HepG2 (cell line): ENCODE measurements around the gene HSPA1A. TPM values are rescaled to one million over a fixed set of nuclear protein-coding genes. Genes with fewer than 3 reads are reported as not detected.

Experiments used
- ARID4A ChIP-seq: sonication (generic); formaldehyde crosslinking; IDR thresholded peaks from 2 replicates; pipeline ENCODE4 v1.5.0; 2020; ENCODE audit warnings: mild to moderate bottlenecking, missing genetic modification reagents, borderline replicate concordance
- CSRNP2 ChIP-seq: sonication (generic); formaldehyde crosslinking; conservative IDR thresholded peaks from 2 replicates; pipeline ENCODE4 v1.8.0; 2022; ENCODE audit warnings: low read depth, missing genetic modification reagents
- KLF13 ChIP-seq: sonication (generic); formaldehyde crosslinking; IDR thresholded peaks from 2 replicates; pipeline ENCODE4 v1.4.0; 2020; ENCODE audit warnings: mild to moderate bottlenecking, missing genetic modification reagents
- SNAI1 ChIP-seq: sonication (generic); formaldehyde crosslinking; IDR thresholded peaks from 2 replicates; pipeline ENCODE4 v1.5.0; 2020; ENCODE audit warnings: mild to moderate bottlenecking, missing genetic modification reagents, borderline replicate concordance
- ZKSCAN8 ChIP-seq: IDR thresholded peaks from 2 replicates; pipeline ENCODE4 v1.6.1; 2016; ENCODE audit warnings: borderline replicate concordance, missing genetic modification reagents, missing compliant biosample characterization
- ZNF136 ChIP-seq: sonication (generic); formaldehyde crosslinking; IDR thresholded peaks from 2 replicates; pipeline ENCODE4 v1.8.1; 2022; ENCODE audit warnings: low read depth, mild to moderate bottlenecking, moderate library complexity, missing genetic modification reagents
- ZNF383 ChIP-seq: sonication (generic); formaldehyde crosslinking; IDR thresholded peaks from 2 replicates; pipeline ENCODE4 v1.4.0; 2020; ENCODE audit warnings: missing genetic modification reagents, mild to moderate bottlenecking, borderline replicate concordance
- ZNF569 ChIP-seq: sonication (generic); formaldehyde crosslinking; IDR thresholded peaks from 2 replicates; pipeline ENCODE4 v1.5.0; 2020; ENCODE audit warnings: mild to moderate bottlenecking, missing genetic modification reagents, moderate library complexity, borderline replicate concordance
- ZNF704 ChIP-seq: sonication (generic); formaldehyde crosslinking; IDR thresholded peaks from 2 replicates; pipeline ENCODE4 v1.8.1; 2023; ENCODE audit warnings: mild to moderate bottlenecking, inconsistent platforms, moderate library complexity, missing genetic modification reagents, borderline replicate concordance
- polyA plus RNA-seq, 8 experiments: library from polyadenylated mRNA; depleted of rRNA in 3 of 8; stranded (reverse) in 7 of 8; unstranded in 1 of 8; fragments of >200 nt; fragmentation: Illumina TruSeq in 4 of 8; extraction: Trizol in 4 of 8; gene quantifications; 2 replicates each; pipeline versions ENCODE4 v1.2.1 to v1.2.3, GENCODE V29; 2011 to 2016; ENCODE audit warnings: low read depth in 4 of 8, missing spikeins in 1 of 8, mixed read lengths in 1 of 8; ENCODE audit not compliant: insufficient read depth in 1 of 8
- total RNA-seq, 5 experiments: library from RNA; depleted of rRNA; stranded (reverse); fragments of >200 nt; fragmentation: Illumina TruSeq; extraction: Trizol; gene quantifications; 2 replicates each; pipeline ENCODE4 v1.2.3, GENCODE V29; 2016; ENCODE audit warnings: low read depth in 1 of 5
- TF ChIP-seq, protein P1 (sequence below): sonication (generic); formaldehyde crosslinking; IDR thresholded peaks from 2 replicates; pipeline ENCODE4 v1.4.0; 2020; ENCODE audit warnings: mild to moderate bottlenecking, low read depth, missing genetic modification reagents
- TF ChIP-seq, protein P2 (sequence below): sonication (generic); formaldehyde crosslinking; IDR thresholded peaks from 2 replicates; pipeline ENCODE4 v1.5.1; 2020; ENCODE audit warnings: mild to moderate bottlenecking, missing genetic modification reagents, borderline replicate concordance
- TF ChIP-seq, protein P3 (sequence below): sonication (generic); formaldehyde crosslinking; IDR thresholded peaks from 2 replicates; pipeline ENCODE4 v1.9.0; 2021; ENCODE audit warnings: missing genetic modification reagents, mild to moderate bottlenecking, borderline replicate concordance
- TF ChIP-seq, protein P4 (sequence below): sonication (generic); formaldehyde crosslinking; IDR thresholded peaks from 2 replicates; pipeline ENCODE4 v1.5.1; 2020; ENCODE audit warnings: mild to moderate bottlenecking, moderate library complexity, missing genetic modification reagents

HSPA1A gene
- total and polyA plus RNA-seq, 2 of the 13 experiments (the other 11 are each of a cell fraction or from before 2014, with no cell fraction given), result 44.5 to 85.0 TPM

- peak; percentile 99 for TF ChIP-seq ARID4A (CRISPR knock-in tag)
- TF ChIP-seq, protein P1, sequence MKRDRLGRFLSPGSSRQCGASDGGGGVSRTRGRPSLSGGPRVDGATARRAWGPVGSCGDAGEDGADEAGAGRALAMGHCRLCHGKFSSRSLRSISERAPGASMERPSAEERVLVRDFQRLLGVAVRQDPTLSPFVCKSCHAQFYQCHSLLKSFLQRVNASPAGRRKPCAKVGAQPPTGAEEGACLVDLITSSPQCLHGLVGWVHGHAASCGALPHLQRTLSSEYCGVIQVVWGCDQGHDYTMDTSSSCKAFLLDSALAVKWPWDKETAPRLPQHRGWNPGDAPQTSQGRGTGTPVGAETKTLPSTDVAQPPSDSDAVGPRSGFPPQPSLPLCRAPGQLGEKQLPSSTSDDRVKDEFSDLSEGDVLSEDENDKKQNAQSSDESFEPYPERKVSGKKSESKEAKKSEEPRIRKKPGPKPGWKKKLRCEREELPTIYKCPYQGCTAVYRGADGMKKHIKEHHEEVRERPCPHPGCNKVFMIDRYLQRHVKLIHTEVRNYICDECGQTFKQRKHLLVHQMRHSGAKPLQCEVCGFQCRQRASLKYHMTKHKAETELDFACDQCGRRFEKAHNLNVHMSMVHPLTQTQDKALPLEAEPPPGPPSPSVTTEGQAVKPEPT (CRISPR knock-in tag), result 0 out of 2 replicates have a peak, but pooled peaks have one; percentile 55
- TF ChIP-seq SNAI1 (CRISPR knock-in tag), result 0 out of 2 replicates have a peak, but pooled peaks have one; percentile 18
- no peak for TF ChIP-seq ZNF704 (CRISPR knock-in tag)
- TF ChIP-seq CSRNP2 (CRISPR knock-in tag), result 0 out of 2 replicates have a peak, but pooled peaks have one; percentile 35
- TF ChIP-seq, protein P2, sequence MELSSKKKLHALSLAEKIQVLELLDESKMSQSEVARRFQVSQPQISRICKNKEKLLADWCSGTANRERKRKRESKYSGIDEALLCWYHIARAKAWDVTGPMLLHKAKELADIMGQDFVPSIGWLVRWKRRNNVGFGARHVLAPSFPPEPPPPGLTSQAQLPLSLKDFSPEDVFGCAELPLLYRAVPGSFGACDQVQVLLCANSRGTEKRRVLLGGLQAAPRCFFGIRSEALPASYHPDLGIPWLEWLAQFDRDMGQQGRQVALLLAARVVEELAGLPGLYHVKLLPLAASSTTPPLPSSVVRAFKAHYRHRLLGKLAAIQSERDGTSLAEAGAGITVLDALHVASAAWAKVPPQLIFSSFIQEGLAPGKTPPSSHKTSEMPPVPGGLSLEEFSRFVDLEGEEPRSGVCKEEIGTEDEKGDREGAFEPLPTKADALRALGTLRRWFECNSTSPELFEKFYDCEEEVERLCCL, result no peak
- peak; percentile 19; the same call in 1 of the 2 replicates for TF ChIP-seq ZKSCAN8 (CRISPR knock-in tag)
- 0 out of 2 replicates have a peak, but pooled peaks have one; percentile 30 for TF ChIP-seq ZNF136
- TF ChIP-seq ZNF569 (CRISPR knock-in tag), result no peak
- peak; percentile 28; the same call in 1 of the 2 replicates for TF ChIP-seq KLF13 (CRISPR knock-in tag)
- TF ChIP-seq, protein P3, sequence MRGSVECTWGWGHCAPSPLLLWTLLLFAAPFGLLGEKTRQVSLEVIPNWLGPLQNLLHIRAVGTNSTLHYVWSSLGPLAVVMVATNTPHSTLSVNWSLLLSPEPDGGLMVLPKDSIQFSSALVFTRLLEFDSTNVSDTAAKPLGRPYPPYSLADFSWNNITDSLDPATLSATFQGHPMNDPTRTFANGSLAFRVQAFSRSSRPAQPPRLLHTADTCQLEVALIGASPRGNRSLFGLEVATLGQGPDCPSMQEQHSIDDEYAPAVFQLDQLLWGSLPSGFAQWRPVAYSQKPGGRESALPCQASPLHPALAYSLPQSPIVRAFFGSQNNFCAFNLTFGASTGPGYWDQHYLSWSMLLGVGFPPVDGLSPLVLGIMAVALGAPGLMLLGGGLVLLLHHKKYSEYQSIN (CRISPR knock-in tag), result no peak
- TF ChIP-seq ZNF383 (CRISPR knock-in tag), result no peak
- TF ChIP-seq, protein P4, sequence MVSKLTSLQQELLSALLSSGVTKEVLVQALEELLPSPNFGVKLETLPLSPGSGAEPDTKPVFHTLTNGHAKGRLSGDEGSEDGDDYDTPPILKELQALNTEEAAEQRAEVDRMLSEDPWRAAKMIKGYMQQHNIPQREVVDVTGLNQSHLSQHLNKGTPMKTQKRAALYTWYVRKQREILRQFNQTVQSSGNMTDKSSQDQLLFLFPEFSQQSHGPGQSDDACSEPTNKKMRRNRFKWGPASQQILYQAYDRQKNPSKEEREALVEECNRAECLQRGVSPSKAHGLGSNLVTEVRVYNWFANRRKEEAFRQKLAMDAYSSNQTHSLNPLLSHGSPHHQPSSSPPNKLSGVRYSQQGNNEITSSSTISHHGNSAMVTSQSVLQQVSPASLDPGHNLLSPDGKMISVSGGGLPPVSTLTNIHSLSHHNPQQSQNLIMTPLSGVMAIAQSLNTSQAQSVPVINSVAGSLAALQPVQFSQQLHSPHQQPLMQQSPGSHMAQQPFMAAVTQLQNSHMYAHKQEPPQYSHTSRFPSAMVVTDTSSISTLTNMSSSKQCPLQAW (CRISPR knock-in tag), result peak; percentile 60
Measured at GRCh38 chr6:31795616-31796298, 19.6 kb upstream of the HSPA1A start, which contains the start of gene VARS1 (continued).
